Mesendoderm (in vitro differentiated cells): Measurements from ENCODE around the gene HS6ST3.

Source experiments
- DNase-seq: peaks from one replicate; pipeline ENCODE4 v3.0.0; 2013
- H2AK5ac ChIP-seq: 2 replicates; pipeline ENCODE4 v1.6.1; 2013; ENCODE audit warnings: low read length, inconsistent platforms
- H2BK120ac ChIP-seq: 2 replicates; pipeline ENCODE4 v1.6.1; 2013; ENCODE audit warnings: low read depth, mild to moderate bottlenecking, low read length, moderate library complexity, mixed read lengths
- H2BK15ac ChIP-seq: replicated peaks from 2 replicates; pipeline ENCODE4 v1.6.1; 2013; ENCODE audit warnings: low read depth, mild to moderate bottlenecking, moderate library complexity
- H2BK5ac ChIP-seq: 2 replicates; pipeline ENCODE4 v1.6.1; 2013; ENCODE audit warnings: low read length, inconsistent platforms
- H3K18ac ChIP-seq: 2 replicates; pipeline ENCODE4 v1.6.1; 2013; ENCODE audit warnings: mild to moderate bottlenecking, low read length, mixed read lengths
- H3K23ac ChIP-seq: one replicate; pipeline ENCODE4 v1.6.1; 2013; ENCODE audit warnings: low read length
- H3K27ac ChIP-seq: 2 replicates; pipeline ENCODE4 v1.5.1; 2013; ENCODE audit warnings: low read depth, mild to moderate bottlenecking, inconsistent platforms, low read length, moderate library complexity
- H3K27me3 ChIP-seq: 2 replicates; pipeline ENCODE4 v1.6.1; 2013; ENCODE audit warnings: low read length, control low read depth, mild to moderate bottlenecking, inconsistent platforms; ENCODE audit not compliant: insufficient read depth, poor library complexity
- H3K36me3 ChIP-seq: 2 replicates; pipeline ENCODE4 v1.6.1; 2013; ENCODE audit warnings: low read length, inconsistent platforms; ENCODE audit not compliant: control insufficient read depth, insufficient read depth
- H3K4ac ChIP-seq: one replicate; pipeline ENCODE4 v1.6.1; 2013; ENCODE audit warnings: low read depth, mild to moderate bottlenecking, low read length, moderate library complexity
- H3K4me1 ChIP-seq: 2 replicates; pipeline ENCODE4 v1.6.1; 2013; ENCODE audit warnings: low read depth, low read length, inconsistent platforms; ENCODE audit not compliant: control insufficient read depth
- H3K4me2 ChIP-seq: 2 replicates; pipeline ENCODE4 v1.6.1; 2013; ENCODE audit warnings: low read length
- H3K4me3 ChIP-seq: 2 replicates; pipeline ENCODE4 v1.5.1; 2013; ENCODE audit warnings: mild to moderate bottlenecking, low read length
- H3K56ac ChIP-seq: one replicate; pipeline ENCODE4 v1.6.1; 2013; ENCODE audit warnings: low read length
- H3K79me1 ChIP-seq: 2 replicates; pipeline ENCODE4 v1.6.1; 2013; ENCODE audit warnings: low read length, inconsistent platforms
- H3K79me2 ChIP-seq: 2 replicates; pipeline ENCODE4 v1.6.1; 2013; ENCODE audit warnings: mild to moderate bottlenecking, low read length; ENCODE audit not compliant: control insufficient read depth, insufficient read depth
- H3K9ac ChIP-seq: 2 replicates; pipeline ENCODE4 v1.6.1; 2013; ENCODE audit warnings: low read length, inconsistent platforms
- H4K5ac ChIP-seq: one replicate; pipeline ENCODE4 v1.6.1; 2013; ENCODE audit warnings: low read length
- H4K8ac ChIP-seq: one replicate; pipeline ENCODE4 v1.6.1; 2013; ENCODE audit warnings: low read depth, mild to moderate bottlenecking, control low read depth, low read length, moderate library complexity
- WGBS: extraction: QIAGEN DNeasy Blood & Tissue Kit; methylation state at CpG from one replicate; pipeline ENCODE4 v1.1.7; 2013; ENCODE audit warnings: low lambda C conversion rate, missing lambda C conversion rate; ENCODE audit not compliant: insufficient coverage; ENCODE audit errors: extremely low coverage; 5-methylcytosine and 5-hydroxymethylcytosine counted together

HS6ST3 gene

GRCh38 chr13:96238241-96238640 is 148.3 kb downstream of the HS6ST3 start:
- Histone ChIP-seq H3K4me3 (no peak overlapping the region), H3K56ac (no peak overlapping the region), H2BK120ac (no peak overlapping the region), H3K4me2 (no peak overlapping the region), H2BK5ac (no peak overlapping the region), H4K8ac (no peak overlapping the region), H3K79me2 (no peaks in the 10 kb centered on the region), H3K27ac (no peak overlapping the region), H3K36me3 (no peaks in the 10 kb centered on the region), H3K4me1 (no peaks in the 10 kb centered on the region), H3K9ac (no peak overlapping the region), H3K4ac (no peak overlapping the region), H3K23ac (no peak overlapping the region), H3K18ac (no peak overlapping the region), H4K5ac (no peak overlapping the region), H2BK15ac (no peak overlapping the region), H2AK5ac (no peak overlapping the region), H3K27me3 (no peaks in the 10 kb centered on the region), H3K79me1 (no peaks in the 10 kb centered on the region)
- no peak for DNase-seq
- no CpG with 5 or more reads among the region's 5 CpGs for WGBS

DNA sequence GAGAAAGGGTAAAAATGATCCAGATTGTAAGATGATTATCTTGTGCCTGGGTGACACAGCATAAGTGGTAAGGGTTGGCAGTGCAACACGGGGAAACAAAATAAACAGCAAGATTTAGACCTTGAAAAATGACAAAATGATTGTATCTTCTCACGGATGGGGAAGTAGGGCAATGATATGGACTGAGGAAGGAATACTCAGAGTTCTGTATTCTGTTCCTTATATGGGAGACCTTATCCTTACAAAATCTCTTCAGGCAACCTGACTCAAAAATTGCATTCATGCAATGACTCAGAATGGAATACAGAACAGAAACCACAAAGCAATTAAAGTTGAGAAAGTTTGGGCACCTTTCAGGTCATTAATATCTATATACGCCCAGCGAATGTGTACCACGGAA is 149.0 kb downstream of the HS6ST3 start:
- no peak overlapping the region for H4K8ac ChIP-seq
- no peaks in the 10 kb centered on the region for H3K79me1 ChIP-seq
- H2BK15ac ChIP-seq, result no peak overlapping the region
- H3K4me1 ChIP-seq, result no peaks in the 10 kb centered on the region
- no peak overlapping the region for H3K18ac ChIP-seq
- H3K56ac ChIP-seq, result no peak overlapping the region
- no peak overlapping the region for H3K4me3 ChIP-seq
- H2BK120ac ChIP-seq, result no peak overlapping the region
- no peaks in the 10 kb centered on the region for H3K27me3 ChIP-seq
- no peak overlapping the region for H3K9ac ChIP-seq
- no peaks in the 10 kb centered on the region for H3K79me2 ChIP-seq
- no peak overlapping the region for H2BK5ac ChIP-seq
- no peak overlapping the region for H3K4me2 ChIP-seq
- H2AK5ac ChIP-seq, result no peak overlapping the region
- no peak overlapping the region for H3K27ac ChIP-seq
- no peak overlapping the region for H3K4ac ChIP-seq
- no peaks in the 10 kb centered on the region for H3K36me3 ChIP-seq
- no peak overlapping the region for H4K5ac ChIP-seq
- H3K23ac ChIP-seq, result no peak overlapping the region
- no peak for DNase-seq
- WGBS, result no CpG with 5 or more reads among the region's 5 CpGs

DNA sequence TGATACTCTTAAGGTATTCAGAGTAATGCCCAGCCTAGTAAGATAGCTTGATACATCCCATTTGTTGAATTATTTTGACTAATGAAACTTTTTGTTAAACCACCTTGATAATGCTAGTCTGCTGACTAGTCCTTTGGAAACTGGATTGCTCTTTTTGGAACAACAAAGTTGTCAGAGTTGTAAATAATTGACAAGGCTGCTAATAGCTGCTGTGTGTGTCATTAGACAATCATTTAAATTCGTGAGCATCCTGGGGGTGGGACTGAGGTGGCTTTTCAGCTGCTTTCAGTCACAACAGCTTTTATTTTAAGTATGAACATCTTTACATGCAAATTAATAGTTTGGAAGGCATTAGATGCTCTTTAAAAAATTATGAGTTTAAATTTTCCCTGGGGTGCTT is 153.5 kb downstream of the HS6ST3 start:
- Histone ChIP-seq H3K79me2 (no peaks in the 10 kb centered on the region), H3K23ac (no peak overlapping the region), H4K5ac (no peak overlapping the region), H2BK15ac (no peak overlapping the region), H2AK5ac (no peak overlapping the region), H3K9ac (no peak overlapping the region), H3K4me1 (no peaks in the 10 kb centered on the region), H3K4me3 (no peak overlapping the region), H3K79me1 (no peaks in the 10 kb centered on the region), H3K36me3 (no peaks in the 10 kb centered on the region), H3K56ac (no peak overlapping the region), H2BK5ac (no peak overlapping the region), H3K4me2 (no peak overlapping the region), H2BK120ac (no peak overlapping the region), H4K8ac (no peak overlapping the region), H3K27me3 (no peaks in the 10 kb centered on the region), H3K18ac (no peak overlapping the region), H3K27ac (no peak overlapping the region), H3K4ac (no peak overlapping the region)
- no CpG with 5 or more reads among the region's 1 CpG for WGBS
- no peak for DNase-seq

- H2AK5ac ChIP-seq, result no peak overlapping the region
- H3K56ac ChIP-seq, result no peak overlapping the region
- no peaks in the 10 kb centered on the region for H3K79me2 ChIP-seq
- no CpG with 5 or more reads among the region's 2 CpGs for WGBS
- H3K18ac ChIP-seq, result no peak overlapping the region
- H3K23ac ChIP-seq, result no peak overlapping the region
- no peak overlapping the region for H2BK120ac ChIP-seq
- no peaks in the 10 kb centered on the region for H3K27me3 ChIP-seq
- peak; percentile 37 for DNase-seq
- H3K36me3 ChIP-seq, result no peaks in the 10 kb centered on the region
- no peak overlapping the region for H3K4ac ChIP-seq
- H2BK5ac ChIP-seq, result no peak overlapping the region
- H3K9ac ChIP-seq, result no peak overlapping the region
- no peaks in the 10 kb centered on the region for H3K79me1 ChIP-seq
- no peak overlapping the region for H4K5ac ChIP-seq
- H2BK15ac ChIP-seq, result no peak overlapping the region
- H3K4me3 ChIP-seq, result no peak overlapping the region
- no peak overlapping the region for H3K27ac ChIP-seq
- H3K4me1 ChIP-seq, result no peaks in the 10 kb centered on the region
- no peak overlapping the region for H4K8ac ChIP-seq
- H3K4me2 ChIP-seq, result no peak overlapping the region
Observed at GRCh38 chr13:96248103-96248502, 158.2 kb downstream of the HS6ST3 start.

- H3K23ac ChIP-seq, result no peak overlapping the region
- no peaks in the 10 kb centered on the region for H3K36me3 ChIP-seq
- H3K79me1 ChIP-seq, result no peaks in the 10 kb centered on the region
- no peak overlapping the region for H3K4me2 ChIP-seq
- H4K8ac ChIP-seq, result no peak overlapping the region
- WGBS, result no CpG with 5 or more reads among the region's 1 CpG
- H2AK5ac ChIP-seq, result no peak overlapping the region
- DNase-seq, result peak; percentile 88
- no peak overlapping the region for H4K5ac ChIP-seq
- no peak overlapping the region for H3K9ac ChIP-seq
- no peak overlapping the region for H2BK15ac ChIP-seq
- H3K27me3 ChIP-seq, result no peaks in the 10 kb centered on the region
- H3K18ac ChIP-seq, result no peak overlapping the region
- no peak overlapping the region for H2BK120ac ChIP-seq
- peak overlapping the region; percentile 72 for H3K27ac ChIP-seq
- H3K79me2 ChIP-seq, result no peaks in the 10 kb centered on the region
- no peak overlapping the region for H3K4ac ChIP-seq
- H3K56ac ChIP-seq, result no peak overlapping the region
- no peaks in the 10 kb centered on the region for H3K4me1 ChIP-seq
- H3K4me3 ChIP-seq, result no peak overlapping the region
- no peak overlapping the region for H2BK5ac ChIP-seq
Observed at GRCh38 chr13:96248996-96249395, 159.1 kb downstream of the HS6ST3 start.

GRCh38 chr13:96252903-96253302 is 163.0 kb downstream of the HS6ST3 start:
- Histone ChIP-seq H2AK5ac (peak overlapping the region; percentile 14), H3K4me1 (no peaks in the 10 kb centered on the region), H3K27ac (no peak overlapping the region), H2BK15ac (no peak overlapping the region), H4K5ac (no peak overlapping the region), H3K4ac (no peak overlapping the region), H3K18ac (no peak overlapping the region), H3K56ac (no peak overlapping the region), H3K4me2 (no peak overlapping the region), H3K9ac (no peak overlapping the region), H3K79me1 (no peaks in the 10 kb centered on the region), H3K4me3 (no peak overlapping the region), H2BK120ac (no peak overlapping the region), H3K27me3 (no peaks in the 10 kb centered on the region), H4K8ac (no peak overlapping the region), H2BK5ac (no peak overlapping the region), H3K79me2 (no peaks in the 10 kb centered on the region), H3K36me3 (no peaks in the 10 kb centered on the region), H3K23ac (no peak overlapping the region)
- no CpG with 5 or more reads among the region's 4 CpGs for WGBS
- DNase-seq, result peak; percentile 52
